CD4-positive, alpha-beta T cell (primary cell): Measurements from ENCODE around the gene STMND1. TPM values are rescaled to one million over a fixed set of nuclear protein-coding genes. Genes with fewer than 3 reads are reported as not detected.

Source experiments
- ATAC-seq: fragments of 200-7000 bp; cut with Tn5 transposase; one replicate; pipeline ENCODE4 v1.10.0; 2022; ENCODE audit warnings: mild to moderate bottlenecking; ENCODE audit not compliant: poor library complexity
- CTCF ChIA-PET: fragments of 350-600 bp; sonication (Branson Sonifier 250); formaldehyde crosslinking; loops from one replicate; lab custom pipeline; 2021; ENCODE audit warnings: antibody characterized with exemption, inconsistent platforms; lab: Charles Lee
- POLR2A ChIA-PET: fragments of 350-600 bp; sonication (Branson Sonifier 250); formaldehyde crosslinking; loops from one replicate; lab custom pipeline; 2021; ENCODE audit warnings: antibody characterized with exemption, inconsistent platforms; lab: Charles Lee
- DNase-seq, 14 experiments: peaks; one replicate each; pipeline ENCODE4 v3.0.0-alpha.2; 2013 to 2020; ENCODE audit warnings: mixed read lengths in 2 of 14
- H3K27ac ChIP-seq, 2 donors: one replicate each; pipeline versions ENCODE4 v1.5.1 to v1.7.0; 2013; ENCODE audit warnings: low read length in 2 of 2, low read depth in 1 of 2, mild to moderate bottlenecking in 1 of 2
- H3K27me3 ChIP-seq, 2 experiments: 1 replicate in 1 of 2; 2 replicates in 1 of 2; pipeline versions ENCODE4 v1.6.1 to v1.7.0; 2013; ENCODE audit warnings: low read length in 2 of 2, control low read depth in 1 of 2, mild to moderate bottlenecking in 1 of 2, moderate library complexity in 1 of 2; ENCODE audit not compliant: insufficient read depth in 2 of 2, control insufficient read depth in 1 of 2
- H3K36me3 ChIP-seq: one replicate; pipeline ENCODE4 v1.6.1; 2013; ENCODE audit warnings: low read length, control low read depth; ENCODE audit not compliant: insufficient read depth
- H3K4me1 ChIP-seq: one replicate; pipeline ENCODE4 v1.6.1; 2013; ENCODE audit warnings: low read length, control low read depth; ENCODE audit not compliant: insufficient read depth
- H3K4me3 ChIP-seq: one replicate; pipeline ENCODE4 v1.5.1; 2013; ENCODE audit warnings: mild to moderate bottlenecking, low read length, moderate library complexity
- H3K9me3 ChIP-seq, 2 experiments: 1 replicate in 1 of 2; 2 replicates in 1 of 2; pipeline versions ENCODE4 v1.6.1 to v1.7.0; 2013; ENCODE audit warnings: low read length in 2 of 2, mild to moderate bottlenecking in 2 of 2, control low read depth in 1 of 2, moderate library complexity in 1 of 2; ENCODE audit not compliant: control insufficient read depth in 1 of 2, insufficient read depth in 1 of 2
- H3K27ac Mint-ChIP-seq: one replicate; pipeline ENCODE4 v1.8.0; 2020; ENCODE audit warnings: mixed read lengths
- H3K27me3 Mint-ChIP-seq: one replicate; pipeline ENCODE4 v1.8.0; 2021; ENCODE audit warnings: mixed read lengths
- H3K36me3 Mint-ChIP-seq: one replicate; pipeline ENCODE4 v1.8.0; 2021; ENCODE audit warnings: low read depth, mixed read lengths
- H3K4me1 Mint-ChIP-seq: one replicate; pipeline ENCODE4 v1.8.0; 2021; ENCODE audit warnings: low read depth, mixed read lengths
- H3K4me3 Mint-ChIP-seq: one replicate; pipeline ENCODE4 v1.8.0; 2020; ENCODE audit warnings: mild to moderate bottlenecking, mixed read lengths
- H3K9me3 Mint-ChIP-seq: one replicate; pipeline ENCODE4 v1.8.0; 2020; ENCODE audit warnings: mixed read lengths
- CTCF ChIP-seq: fragments of 200-600 bp; IDR thresholded peaks from one replicate; pipeline ENCODE4 v1.8.0; 2022; ENCODE audit warnings: antibody characterized with exemption, mild to moderate bottlenecking
- intact Hi-C, 2 experiments: fragments of 100-400 bp; cut with DNase I in 1 of 2; cut with micrococcal nuclease in 1 of 2; formaldehyde crosslinking; loops; one replicate each; pipeline versions ENCODE4 v1.15.1 to v1.9.0; 2023 to 2025; cut with DNase I, micrococcal nuclease
- total RNA-seq, 174 experiments: library from RNA in 2 of 174; stranded (reverse) in 2 of 174; gene quantifications; one replicate each; pipeline ENCODE4 v1.2.3 and lab custom pipeline; 2021 to 2026

The STMND1 gene
- total RNA-seq, 2 experiments from 2014 or later = not detected

GRCh38 chr6:17100806-17101205 lies 1.0 kb upstream of the STMND1 start:
- no peak overlapping the region for H3K4me3 ChIP-seq
- Mint-ChIP-seq H3K27me3 (peaks cover 83% of the 10 kb centered on the region), H3K36me3 (no peaks in the 10 kb centered on the region), H3K27ac (no peak overlapping the region), H3K4me1 (peaks cover 6% of the 10 kb centered on the region), H3K9me3 (no peaks in the 10 kb centered on the region), H3K4me3 (no peak overlapping the region)
- ChIA-PET CTCF (no interaction called here), POLR2A (no interaction called here)
- ATAC-seq (no peak), DNase-seq (no peak)
- TF ChIP-seq CTCF = no peak
- intact Hi-C loops = no loop called here
- no peaks in the 10 kb centered on the region for H3K36me3 ChIP-seq
- peaks cover 5% of the 10 kb centered on the region for H3K4me1 ChIP-seq
- H3K27ac ChIP-seq = no peak overlapping the region
- H3K9me3 ChIP-seq = no peaks in the 10 kb centered on the region
- peaks cover 19 to 47% of the 10 kb centered on the region in 2 experiments for H3K27me3 ChIP-seq

GRCh38 chr6:17102258-17102870 lies 514 bp downstream of the STMND1 start:
- Histone ChIP-seq H3K4me3 (no peak overlapping the region), H3K27me3 (peaks cover 19 to 42% of the 10 kb centered on the region in 2 experiments), H3K9me3 (no peaks in the 10 kb centered on the region), H3K27ac (no peak overlapping the region), H3K4me1 (peaks cover 5% of the 10 kb centered on the region), H3K36me3 (no peaks in the 10 kb centered on the region)
- intact Hi-C loops = no loop called here
- ATAC-seq = no peak
- Mint-ChIP-seq H3K36me3 (no peaks in the 10 kb centered on the region), H3K27me3 (peaks cover 77% of the 10 kb centered on the region), H3K4me3 (no peak overlapping the region), H3K9me3 (no peaks in the 10 kb centered on the region), H3K27ac (no peak overlapping the region), H3K4me1 (peaks cover 6% of the 10 kb centered on the region)
- TF ChIP-seq CTCF = no peak
- CTCF ChIA-PET = no interaction called here
- no peak for DNase-seq
- POLR2A ChIA-PET = no interaction called here

- TF ChIP-seq CTCF = no peak
- H3K4me3 ChIP-seq = no peak overlapping the region
- no peaks in the 10 kb centered on the region for H3K36me3 ChIP-seq
- H3K9me3 ChIP-seq = no peaks in the 10 kb centered on the region
- Mint-ChIP-seq H3K36me3 (no peaks in the 10 kb centered on the region), H3K27ac (no peak overlapping the region), H3K27me3 (peaks cover 75% of the 10 kb centered on the region), H3K4me3 (no peak overlapping the region), H3K4me1 (peaks cover 6% of the 10 kb centered on the region), H3K9me3 (no peaks in the 10 kb centered on the region)
- DNase-seq (no peak), ATAC-seq (no peak)
- CTCF ChIA-PET = no interaction called here
- intact Hi-C loops = no loop called here
- H3K27me3 ChIP-seq = peaks cover 15 to 36% of the 10 kb centered on the region in 2 experiments
- H3K4me1 ChIP-seq = peaks cover 5% of the 10 kb centered on the region
- POLR2A ChIA-PET = no interaction called here
- no peak overlapping the region for H3K27ac ChIP-seq
Measured at GRCh38 chr6:17103715-17104114, 1.9 kb downstream of the STMND1 start.
